Islet of Langerhans (tissue), 1 donor: ENCODE data around the gene KAT7.
"Not testable (repeated sequence)": the region's sequence is repeated elsewhere in the genome, so short reads cannot be mapped to it uniquely, and the experiment has no call there.

Experiments used
- FAIRE-seq: peaks from one replicate; lab custom pipeline; 2011; peaks lifted over from hg19 to GRCh38; lab: Jason Lieb, UNC

KAT7 gene

DNA sequence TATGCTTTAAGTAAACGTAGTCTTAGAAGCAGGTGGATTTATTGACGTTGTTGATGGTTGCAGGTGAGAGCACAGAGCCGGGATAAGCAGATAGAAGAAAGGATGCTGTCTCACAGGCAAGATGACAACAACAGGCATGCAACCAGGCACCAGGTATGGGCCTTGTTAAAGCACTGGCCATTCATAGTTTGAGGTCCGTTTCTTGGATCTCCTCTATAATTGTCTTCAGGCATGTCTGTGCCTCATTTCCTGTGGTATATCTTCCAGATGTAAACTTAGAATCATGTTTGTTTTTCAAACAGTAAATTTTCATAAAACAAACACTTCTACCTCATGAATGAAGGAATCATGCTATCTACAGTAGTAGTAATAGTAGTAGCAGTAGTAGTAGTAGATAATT, 20.6 kb downstream of the KAT7 start:
- FAIRE-seq = no peak

DNA sequence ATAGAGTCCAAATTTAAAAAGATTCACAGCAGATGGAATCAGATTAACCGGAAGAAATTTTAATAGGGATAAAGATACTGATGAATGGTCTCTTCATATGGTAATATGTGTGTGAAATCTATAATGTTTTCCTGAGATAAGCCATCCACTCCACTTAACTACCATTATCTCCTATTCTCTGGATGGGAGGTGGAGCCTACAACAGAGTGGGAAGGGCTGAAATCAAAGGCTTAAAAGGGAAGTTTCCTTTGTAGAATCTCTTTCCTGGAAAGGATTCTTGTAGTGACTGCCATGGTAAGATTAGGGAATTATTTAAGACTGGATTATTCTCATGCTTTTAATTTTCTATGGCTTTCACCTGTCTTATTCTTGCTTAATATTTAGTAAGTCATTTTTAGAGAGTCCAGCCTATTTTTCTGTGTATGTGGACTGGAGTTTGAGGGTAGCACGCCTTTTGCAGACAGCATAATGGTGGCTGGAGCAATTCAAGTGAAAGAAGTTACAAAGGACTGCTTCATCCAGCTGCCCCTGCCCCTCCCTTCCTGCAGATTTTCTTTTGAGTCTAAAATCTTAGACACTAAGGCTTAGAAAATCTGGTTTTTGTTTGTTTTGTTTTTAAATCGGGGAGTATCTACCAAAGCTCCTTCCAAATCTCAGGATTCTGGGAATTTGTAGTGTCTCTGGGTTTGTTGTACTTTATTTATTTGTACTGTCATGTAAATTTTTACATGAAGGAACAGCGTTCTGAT, 26.5 kb downstream of the KAT7 start:
- FAIRE-seq = no peak

DNA sequence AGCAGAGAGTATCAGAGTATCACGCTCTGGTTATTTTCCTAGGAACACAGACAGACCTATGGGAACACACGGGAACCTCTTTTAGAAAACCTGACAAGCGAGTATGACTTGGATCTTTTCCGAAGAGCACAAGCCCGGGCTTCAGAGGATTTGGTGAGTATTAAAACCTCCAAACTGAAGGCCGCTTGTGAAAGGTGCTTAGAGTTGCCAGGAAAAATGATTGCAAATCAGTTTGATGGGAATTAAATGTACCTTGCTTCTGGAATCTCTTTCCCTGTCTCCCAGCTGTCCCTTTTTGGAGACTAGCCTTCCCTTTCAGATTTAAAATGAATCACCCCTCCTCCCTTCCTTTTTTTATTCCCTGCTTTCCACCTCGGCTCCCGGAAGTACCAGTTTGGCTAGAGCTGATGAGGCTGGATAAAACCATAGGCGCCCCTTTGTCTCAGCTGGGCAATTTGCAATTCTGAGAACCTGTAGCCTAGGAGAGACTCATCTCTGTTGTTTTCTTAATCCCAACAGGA, 27.3 kb downstream of the KAT7 start:
- FAIRE-seq = no peak

DNA sequence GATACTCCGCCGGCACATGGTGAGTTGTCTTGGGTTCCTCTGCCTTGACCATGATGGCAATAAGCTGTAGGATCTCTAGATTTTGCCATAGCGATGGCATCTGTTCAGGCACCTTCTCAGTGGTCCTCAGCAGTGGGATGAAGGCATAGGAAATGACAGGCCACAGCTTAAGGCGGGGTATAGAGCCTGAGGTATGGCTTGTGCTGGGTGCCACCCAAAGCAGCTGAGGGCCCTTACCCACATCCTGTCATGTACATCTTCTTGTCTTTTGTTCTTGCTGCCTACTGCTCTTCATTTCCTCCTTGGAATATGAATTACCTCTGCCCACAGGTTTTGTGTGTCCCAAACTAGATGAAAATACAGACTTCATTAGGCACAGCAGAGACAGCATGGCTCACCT, 29.5 kb downstream of the KAT7 start:
- FAIRE-seq = no peak

DNA sequence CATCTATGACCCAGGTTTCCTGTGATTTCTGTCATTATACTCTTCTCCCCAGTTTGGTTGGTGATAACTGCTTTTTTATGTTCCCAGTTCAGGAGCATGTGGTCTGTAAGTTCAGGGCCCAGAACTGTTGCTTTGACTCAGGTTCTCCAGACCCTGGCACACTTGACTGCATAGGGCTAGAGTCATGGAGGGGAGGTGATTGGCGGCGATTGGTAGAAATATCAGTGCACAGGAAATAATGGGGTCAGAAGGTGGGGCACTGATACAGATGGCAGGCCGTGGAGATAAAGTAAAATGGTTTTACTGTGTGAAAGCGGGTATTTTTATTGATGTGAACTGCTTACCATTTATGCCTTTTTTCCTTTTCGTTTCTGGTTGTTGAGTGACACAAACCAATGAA, 30.7 kb downstream of the KAT7 start:
- FAIRE-seq = no peak

DNA sequence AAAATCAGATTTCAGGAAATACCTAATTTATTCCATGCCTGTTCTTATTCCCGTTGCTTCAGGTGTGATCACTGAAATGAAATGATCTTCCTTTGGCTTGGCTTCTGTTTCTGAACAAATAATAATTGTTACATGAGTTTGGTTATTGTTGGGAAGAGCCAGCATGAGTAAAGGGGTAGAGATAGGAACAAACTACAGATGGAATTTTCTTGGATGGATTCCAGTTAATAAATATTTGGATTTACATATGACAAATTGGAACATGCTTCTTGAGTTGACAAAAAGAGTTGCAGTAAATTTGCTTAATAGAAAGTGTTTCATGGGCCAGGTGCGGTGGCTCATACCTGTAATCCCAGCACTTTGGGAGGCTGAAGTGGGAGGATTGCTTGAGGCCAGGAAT, 31.2 kb downstream of the KAT7 start:
- FAIRE-seq = no peak

DNA sequence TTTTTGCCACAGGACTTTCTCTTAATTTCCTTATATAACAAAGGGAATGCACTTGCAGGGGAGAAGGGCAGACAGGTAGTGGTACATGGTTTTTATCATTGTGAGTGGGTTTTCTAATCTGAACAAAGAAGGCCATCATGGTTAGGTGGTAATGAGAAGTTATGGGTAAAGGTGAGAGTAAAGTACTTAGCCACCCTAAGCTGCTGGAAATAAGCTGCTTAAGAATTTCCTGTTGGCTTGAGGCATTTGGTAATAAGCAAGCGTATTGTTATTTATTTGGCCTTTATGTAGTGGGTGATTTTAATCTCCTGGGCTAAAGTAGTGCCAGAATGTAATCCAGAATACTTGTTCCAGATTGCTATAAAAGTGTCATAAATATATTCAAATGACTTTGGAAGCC, 32.3 kb downstream of the KAT7 start:
- no peak for FAIRE-seq

DNA sequence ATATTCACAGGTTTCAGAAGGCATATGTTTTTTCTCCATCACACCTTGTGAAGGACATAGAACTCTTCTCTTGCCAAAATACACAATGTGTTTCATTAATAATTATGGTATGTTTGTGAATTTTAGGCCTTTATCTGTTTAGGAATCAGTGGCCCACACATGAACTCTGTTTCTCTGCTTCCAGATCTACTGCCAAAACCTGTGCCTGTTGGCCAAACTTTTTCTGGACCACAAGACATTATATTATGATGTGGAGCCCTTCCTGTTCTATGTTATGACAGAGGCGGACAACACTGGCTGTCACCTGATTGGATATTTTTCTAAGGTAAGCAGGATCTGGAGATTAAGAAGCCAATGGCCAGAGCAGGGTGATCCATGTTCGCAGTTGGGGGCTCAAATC, 33.0 kb downstream of the KAT7 start:
- FAIRE-seq = no peak

DNA sequence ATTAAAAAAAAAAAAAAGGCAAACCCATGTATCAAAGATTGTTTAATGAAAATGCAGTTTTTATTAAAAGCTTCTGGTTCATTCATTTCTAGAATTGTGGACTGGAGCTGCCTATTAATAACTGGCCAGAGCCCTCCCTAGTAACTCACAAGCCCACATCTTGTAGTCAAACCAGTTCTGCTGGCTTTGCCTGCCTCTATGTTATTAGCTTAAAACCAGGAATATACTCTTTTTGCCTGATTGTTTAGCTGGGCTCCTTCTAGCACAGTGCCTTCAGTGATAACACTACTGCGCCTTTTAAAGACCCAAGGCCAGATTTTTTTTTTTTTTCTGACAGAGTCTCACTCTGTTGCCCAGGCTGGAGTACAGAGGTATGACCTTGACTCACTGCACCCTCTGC, 33.4 kb downstream of the KAT7 start:
- no peak for FAIRE-seq

DNA sequence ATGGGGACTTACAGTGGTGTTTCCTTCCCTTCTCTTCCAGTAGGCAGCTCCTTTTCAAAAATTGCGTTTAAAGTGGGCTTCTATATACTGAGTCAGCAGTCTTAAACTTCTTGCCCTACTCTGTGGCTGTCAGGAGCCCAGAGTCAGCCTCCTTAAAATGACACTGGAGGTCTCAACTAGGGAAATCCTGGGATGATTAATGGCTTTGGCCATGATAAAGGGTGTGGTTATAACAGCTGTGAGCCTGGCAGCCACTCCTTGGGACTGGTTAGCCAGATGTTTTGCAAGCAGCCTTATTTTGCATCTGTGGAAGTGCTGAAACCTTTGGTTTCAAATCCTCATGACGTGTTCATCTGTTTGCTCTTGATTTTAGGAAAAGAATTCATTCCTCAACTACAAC, 34.3 kb downstream of the KAT7 start:
- FAIRE-seq = no peak

DNA sequence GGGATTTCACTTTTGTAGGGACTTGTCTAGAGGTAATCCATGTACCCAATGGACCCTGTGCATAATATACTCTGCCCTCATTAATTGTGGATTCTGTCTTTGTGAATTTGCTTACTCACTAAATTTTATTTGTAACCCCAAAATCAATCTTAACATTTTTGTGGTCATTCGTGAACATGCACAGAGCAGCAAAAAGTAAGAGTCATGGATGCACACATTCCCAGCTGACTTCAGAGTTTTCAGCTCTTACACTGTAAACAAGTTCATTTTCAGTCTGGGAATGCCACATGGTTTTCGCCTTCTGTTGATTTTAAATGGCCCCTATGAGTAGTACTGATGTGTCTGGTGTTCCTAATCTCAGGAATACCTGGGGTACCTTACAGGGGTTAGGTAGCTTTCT, 35.1 kb downstream of the KAT7 start:
- no peak for FAIRE-seq

DNA sequence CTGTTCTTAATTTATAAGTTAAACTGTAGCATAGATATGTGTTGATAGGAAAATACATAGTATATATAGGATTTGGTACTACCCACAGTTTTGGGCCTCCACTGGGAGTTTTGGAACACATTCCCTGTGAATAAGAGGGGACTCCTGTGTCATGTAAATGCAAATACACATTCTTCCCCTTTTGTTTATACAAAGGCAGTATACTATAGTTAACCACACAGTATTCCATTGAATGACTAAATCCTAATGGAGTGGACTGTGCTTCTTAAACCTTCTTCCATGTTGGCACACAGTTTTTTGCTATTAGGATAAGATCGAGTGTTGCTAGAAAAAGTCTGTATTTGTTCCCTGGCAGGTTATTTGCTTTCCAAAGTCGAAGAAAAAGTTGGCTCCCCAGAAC, 37.2 kb downstream of the KAT7 start:
- no peak for FAIRE-seq

DNA sequence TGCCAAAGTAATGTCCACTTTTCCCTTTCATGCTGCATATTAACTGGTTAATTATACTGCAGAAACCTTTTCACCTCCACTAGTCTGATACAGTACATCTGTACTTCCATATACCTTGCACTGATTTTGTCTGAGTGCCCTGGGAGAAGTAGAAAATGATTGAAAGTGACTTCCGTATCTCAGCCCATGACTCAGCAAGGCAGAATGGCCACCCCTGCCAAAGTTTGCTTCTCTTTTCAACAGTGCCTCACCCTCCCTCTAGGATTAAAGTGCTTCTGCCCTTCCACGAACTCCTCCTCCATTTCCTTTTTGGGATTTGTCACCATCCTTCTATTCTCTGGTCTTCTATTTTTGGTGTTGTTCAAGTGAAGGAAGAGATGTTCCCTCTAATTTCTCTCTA, 39.8 kb downstream of the KAT7 start:
- FAIRE-seq = not testable (repeated sequence)

DNA sequence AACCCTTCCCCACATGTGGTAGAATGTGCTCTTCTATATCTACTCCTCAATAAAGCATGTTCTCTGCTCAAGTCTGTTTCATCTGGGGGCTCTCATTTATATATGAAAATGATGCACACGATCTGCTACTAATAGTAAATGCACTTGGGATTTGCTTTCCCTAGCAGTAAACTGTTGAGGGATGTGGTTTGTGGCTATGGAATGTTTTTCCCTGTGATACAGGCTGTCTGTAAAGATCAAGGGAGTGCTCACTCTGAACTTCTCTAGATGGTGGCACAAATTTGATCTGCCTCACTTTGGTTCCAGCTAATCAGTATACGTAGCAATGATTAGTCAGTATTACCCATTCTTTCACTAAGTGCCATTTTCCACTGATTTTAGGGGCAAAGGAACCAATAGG, 40.5 kb downstream of the KAT7 start:
- FAIRE-seq = no peak

DNA sequence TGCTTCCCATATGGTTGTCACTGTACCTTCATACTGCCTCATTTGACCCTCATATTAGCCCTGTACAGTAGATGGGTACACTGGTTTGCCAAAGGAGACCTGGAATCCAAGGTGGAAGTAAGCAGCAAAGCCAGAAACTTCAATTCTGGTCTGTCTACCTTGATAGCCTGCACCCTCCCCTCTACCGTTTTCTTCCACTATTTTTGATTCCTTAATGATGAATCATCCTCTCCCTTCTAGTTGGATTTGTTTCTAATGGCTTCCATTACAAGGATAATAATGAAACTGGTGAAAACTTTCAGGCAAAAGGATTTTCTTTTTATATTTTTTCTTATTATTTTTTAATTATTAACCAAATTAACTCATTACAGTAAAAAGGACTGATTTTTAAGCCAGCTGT, 42.1 kb downstream of the KAT7 start:
- no peak for FAIRE-seq

DNA sequence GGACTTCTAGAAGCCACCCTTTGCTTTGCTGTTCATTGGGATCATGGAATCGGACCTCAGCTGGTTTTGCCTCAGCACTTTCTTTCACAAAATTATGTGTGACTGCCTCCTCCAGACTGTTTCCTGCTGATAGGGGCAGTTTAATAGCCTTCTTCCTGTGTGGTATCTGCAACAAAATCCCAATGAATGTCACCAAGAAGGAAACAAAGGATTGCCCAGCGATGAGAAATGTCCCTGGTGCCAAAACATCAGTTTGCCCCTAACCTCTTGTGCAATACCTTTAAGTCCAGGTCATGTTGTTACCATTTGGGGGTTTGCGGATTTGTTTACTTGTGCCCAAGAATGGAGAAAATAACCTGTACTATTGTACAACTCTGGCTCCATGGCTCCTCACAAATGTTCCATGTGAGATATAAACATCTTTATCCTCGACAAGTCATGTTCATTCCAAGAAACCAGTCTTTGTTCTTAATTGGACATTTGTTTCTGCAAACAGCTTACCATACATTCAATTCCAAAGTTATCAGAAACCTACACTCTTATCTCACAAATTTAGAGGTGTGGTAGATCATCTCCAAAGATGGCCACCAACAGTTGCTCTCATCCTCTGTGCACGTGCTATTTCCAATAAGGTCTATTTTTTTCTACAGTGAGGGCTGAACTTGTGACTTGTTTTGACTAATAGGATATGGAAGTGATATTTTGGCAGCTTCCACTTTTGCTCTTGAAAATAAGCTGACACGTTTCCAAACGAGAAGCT, 44.5 kb downstream of the KAT7 start:
- no peak for FAIRE-seq

DNA sequence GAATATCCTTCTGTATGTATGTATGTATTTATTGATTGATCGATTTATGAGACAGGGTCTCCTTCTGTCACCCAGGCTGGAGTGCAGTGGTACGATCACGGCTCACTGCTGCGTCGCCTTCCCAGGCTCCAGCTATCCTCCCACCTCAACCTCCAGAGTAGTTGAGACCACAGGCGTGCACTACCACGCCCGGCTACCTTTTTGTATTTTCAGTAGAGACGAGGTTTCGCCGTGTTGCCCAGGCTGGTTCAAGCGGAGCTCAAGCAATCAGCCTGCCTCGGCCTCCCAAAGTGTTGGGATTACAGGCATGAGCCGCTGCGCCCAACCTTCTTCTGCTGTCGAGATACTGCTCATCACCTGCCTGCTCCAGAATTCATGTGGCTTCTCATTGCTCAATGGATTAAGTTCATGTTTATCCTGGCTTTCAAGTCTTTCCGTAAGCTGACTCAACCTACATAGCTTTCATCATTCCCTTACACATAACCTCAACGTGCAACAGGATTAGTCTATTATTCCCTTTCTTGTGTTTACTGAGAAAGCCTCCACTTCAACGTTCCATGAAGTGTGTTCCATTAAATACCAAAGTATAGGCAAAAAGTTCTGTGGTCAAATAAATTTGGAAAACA, 45.8 kb downstream of the KAT7 start:
- no peak for FAIRE-seq

DNA sequence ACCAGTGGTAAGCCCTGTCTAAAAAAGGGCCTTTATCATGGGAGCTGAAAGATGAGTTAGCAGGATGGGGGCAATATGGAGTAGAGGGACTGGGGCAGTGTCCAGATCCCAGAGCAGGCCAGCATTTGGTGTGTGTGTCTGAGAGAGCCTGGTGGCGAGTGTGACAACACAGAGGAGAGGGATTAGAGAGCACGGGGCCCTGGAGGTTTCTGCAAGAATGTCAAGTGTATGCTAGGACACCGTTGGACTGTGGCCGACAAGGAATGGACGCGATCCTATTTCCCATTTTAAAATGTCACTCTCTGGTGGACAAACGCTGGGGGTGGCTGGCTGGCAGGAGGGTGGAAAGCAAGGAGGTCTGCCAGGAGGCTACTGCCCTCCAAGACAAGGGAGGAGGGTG, 47.0 kb downstream of the KAT7 start:
- FAIRE-seq = no peak

DNA sequence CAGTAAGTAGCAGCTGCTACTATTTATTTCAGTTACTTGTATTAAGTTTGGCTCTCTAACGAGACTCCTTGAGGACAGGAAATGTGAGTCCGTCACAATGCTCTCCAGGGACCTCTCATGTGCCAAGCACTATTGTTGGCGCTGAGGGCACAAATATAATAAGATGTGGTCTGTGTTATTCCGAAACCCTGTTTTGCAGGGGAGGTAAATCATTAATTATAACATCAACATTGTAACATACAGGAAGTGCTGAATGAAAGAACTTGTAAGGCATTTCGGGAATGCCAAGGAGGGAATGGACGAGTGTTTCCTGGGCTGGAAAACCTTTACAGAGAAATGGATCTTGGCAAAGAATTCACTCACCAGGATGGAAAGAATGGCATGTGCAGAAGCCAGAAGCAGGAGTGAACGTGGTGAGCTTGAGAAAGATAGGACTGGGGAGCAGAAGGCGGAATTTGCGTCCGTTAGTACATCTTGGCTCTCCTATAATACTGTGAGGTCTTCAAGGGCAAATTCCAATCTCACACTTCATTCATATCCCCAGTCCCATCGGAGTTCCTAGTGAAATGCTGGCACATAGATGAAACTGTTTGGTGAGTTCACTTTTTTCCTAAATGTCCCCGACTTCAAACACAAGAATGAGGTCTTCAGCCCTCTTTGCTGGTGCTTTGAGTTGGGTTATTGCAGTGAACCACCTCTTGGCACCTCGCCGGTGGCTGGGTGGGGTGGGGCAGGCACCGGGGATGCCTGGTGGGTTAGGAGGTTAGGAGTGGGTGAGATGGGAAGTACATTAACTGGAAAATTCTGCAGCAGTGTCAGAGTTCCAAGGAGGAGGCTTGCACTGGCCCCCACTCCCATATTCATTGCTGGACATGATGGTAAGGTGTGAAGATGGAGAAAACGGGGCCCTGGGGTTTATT, 47.9 kb downstream of the KAT7 start:
- FAIRE-seq = no peak

DNA sequence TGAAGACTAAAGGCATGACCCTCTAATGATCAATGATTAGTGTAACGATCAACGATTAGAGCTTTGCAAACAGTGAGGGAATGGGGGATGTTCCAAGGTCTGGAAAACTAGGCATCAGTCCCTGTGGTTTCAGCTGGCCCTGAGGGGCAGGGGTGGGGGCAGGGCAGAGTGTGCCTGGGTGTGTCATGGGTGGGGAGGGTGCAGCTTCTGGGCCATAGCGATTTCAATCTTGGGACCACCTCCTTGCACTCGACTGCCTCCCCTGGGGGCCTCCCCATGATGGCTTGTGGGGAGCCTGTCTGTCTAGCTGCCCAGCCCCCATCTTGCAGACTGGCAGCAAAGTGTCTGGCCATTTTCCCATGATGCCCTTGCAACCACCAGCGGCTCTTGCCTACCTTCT, 51.0 kb downstream of the KAT7 start:
- no peak for FAIRE-seq

DNA sequence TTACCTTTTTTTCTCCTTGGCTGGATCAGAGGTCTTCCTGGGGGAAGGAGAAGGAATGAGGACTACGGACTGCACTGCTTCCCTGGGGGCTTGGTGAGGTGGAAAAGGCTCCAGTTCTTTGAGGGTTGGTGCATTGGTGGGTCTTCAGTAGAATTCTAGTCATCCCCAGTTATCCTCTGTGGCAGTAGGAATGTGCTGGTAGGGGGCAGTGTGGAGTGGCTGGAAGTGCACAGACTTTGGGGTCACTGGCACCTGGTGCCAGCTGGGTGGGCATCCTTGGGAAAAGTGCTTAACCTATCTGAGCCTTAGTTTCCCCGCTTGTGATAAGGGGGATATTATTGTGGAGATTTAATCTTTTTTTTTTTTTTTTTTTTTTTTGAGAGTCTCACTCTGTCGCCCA, 53.1 kb downstream of the KAT7 start:
- no peak for FAIRE-seq

DNA sequence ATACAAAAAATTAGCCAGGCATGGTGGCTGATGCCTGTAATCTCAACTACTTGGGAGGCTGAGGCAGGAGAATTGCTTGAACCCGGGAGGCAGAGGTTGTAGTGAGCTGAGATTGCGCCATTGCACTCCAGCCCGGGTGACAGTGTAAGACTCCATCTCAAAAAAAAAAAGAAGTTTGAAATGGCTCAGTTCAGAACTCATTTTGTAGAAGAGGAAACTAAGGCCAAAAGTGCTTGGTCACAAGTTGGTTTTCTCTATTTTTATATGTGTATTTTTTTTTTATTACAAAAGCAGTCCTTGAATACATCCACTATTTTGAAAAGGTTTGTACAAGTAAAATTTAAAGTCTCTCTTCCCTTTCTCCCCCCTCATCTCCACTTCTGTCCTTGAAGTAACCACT, 53.9 kb downstream of the KAT7 start:
- no peak for FAIRE-seq
